ENCODE results near the gene MALRD1. TPM values are rescaled to one million over a fixed set of nuclear protein-coding genes. Genes with fewer than 3 reads are reported as not detected.
"Not testable (repeated sequence)": the region's sequence is repeated elsewhere in the genome, so short reads cannot be mapped to it uniquely, and the experiment has no call there.

Gene MALRD1
- total RNA-seq, 2 experiments from 2014 or later: 0.36 to 0.56 TPM

DNA sequence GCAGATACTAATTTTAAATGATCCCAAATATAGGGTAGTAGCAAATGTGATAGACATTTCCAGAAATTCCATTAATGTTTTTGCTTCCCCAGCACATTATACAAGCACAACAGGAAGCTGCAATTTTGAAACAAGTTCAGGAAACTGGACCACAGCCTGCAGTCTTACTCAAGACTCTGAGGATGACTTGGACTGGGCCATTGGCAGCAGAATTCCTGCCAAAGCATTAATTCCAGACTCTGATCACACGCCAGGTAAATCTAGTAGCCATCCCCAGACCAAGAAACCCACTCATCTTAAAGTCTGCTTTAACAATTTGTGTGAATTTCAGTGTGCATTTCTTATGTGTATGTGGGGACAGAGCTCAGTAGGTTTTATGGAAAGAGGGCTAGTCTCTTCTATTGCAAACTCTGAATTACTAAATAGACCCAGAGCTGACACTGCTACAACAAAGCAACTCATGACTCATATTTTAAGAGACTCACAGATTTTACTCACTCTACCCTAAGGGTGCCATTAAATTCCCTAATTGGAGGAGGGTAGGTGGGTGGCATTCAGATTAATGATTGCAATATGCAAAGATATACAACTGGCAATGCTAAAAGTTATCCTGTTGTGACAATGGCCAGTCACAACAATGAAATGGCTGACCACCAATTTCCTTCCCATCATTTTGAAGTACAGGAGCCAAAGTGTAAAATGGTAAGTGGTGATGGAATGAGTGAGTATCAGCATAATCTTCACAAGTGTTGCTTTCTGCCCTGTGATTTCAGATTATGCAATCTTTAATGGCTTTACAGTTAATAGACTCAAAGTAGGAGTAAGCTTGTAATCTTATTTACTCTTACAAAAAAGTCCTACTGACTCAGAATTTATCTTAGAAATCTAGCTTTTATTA, 450.0 kb downstream of the MALRD1 start:
- no peaks in the 10 kb centered on the region for H3K36me3 Mint-ChIP-seq

DNA sequence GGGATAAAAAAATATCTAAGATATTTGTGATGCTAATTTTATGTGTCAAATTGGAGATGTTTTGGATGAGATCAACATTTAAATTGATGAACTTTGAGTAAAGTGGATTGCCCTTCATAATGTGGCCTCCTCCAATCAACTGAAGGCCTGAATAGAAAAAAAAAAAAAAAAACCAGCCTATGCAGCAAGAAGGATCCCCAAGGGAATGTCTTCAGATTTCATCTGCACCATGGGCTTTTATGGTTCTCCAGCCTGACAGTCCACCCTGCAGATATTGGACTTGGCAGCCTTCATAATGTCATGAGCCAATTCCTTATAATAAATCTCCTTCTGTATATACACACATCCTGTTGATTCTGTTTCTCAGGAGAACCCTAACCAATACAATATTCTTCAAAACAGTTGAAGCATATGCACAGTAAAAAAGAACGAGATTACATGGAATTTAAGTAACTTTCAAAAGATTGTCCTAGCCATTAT, 450.7 kb downstream of the MALRD1 start:
- no peaks in the 10 kb centered on the region for H3K27me3 Mint-ChIP-seq
- no peaks in the 10 kb centered on the region for H3K36me3 Mint-ChIP-seq
- no peak overlapping the region for H3K27ac Mint-ChIP-seq
- no peak for DNase-seq
- no peaks in the 10 kb centered on the region for H3K9me3 Mint-ChIP-seq
- no peaks in the 10 kb centered on the region for H3K4me1 Mint-ChIP-seq
- H3K4me3 Mint-ChIP-seq: no peak overlapping the region

More for the DNA sequence above, 450.0 kb downstream of the MALRD1 start:
- H3K4me1 Mint-ChIP-seq: no peaks in the 10 kb centered on the region
- no peak overlapping the region for H3K27ac Mint-ChIP-seq
- no peak overlapping the region for H3K4me3 Mint-ChIP-seq
- no peak for DNase-seq
- H3K27me3 Mint-ChIP-seq: no peaks in the 10 kb centered on the region
- H3K9me3 Mint-ChIP-seq: no peaks in the 10 kb centered on the region

DNA sequence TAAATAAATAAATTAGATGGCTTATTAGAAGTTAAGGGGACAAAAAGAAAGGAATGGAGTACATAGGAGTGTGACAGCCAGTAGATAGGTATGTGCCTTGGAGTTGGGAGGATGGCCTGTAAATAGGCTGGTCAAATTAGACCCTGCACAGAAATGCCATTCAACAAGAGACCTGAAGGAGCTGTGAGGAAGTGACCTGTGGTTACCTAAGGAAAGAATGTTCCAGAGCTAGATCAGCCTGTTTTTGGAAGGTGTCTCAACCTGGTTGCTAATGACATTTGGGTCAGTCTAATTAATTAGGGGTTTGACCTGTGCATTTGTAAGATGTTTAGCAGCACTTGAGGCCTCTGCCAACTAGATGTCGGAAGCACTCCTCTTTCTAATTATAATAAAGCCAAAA, 452.4 kb downstream of the MALRD1 start:
- Mint-ChIP-seq H3K27ac (no peak overlapping the region), H3K36me3 (no peaks in the 10 kb centered on the region), H3K4me1 (no peaks in the 10 kb centered on the region), H3K9me3 (no peaks in the 10 kb centered on the region), H3K4me3 (no peak overlapping the region), H3K27me3 (no peaks in the 10 kb centered on the region)
- no peak for DNase-seq

DNA sequence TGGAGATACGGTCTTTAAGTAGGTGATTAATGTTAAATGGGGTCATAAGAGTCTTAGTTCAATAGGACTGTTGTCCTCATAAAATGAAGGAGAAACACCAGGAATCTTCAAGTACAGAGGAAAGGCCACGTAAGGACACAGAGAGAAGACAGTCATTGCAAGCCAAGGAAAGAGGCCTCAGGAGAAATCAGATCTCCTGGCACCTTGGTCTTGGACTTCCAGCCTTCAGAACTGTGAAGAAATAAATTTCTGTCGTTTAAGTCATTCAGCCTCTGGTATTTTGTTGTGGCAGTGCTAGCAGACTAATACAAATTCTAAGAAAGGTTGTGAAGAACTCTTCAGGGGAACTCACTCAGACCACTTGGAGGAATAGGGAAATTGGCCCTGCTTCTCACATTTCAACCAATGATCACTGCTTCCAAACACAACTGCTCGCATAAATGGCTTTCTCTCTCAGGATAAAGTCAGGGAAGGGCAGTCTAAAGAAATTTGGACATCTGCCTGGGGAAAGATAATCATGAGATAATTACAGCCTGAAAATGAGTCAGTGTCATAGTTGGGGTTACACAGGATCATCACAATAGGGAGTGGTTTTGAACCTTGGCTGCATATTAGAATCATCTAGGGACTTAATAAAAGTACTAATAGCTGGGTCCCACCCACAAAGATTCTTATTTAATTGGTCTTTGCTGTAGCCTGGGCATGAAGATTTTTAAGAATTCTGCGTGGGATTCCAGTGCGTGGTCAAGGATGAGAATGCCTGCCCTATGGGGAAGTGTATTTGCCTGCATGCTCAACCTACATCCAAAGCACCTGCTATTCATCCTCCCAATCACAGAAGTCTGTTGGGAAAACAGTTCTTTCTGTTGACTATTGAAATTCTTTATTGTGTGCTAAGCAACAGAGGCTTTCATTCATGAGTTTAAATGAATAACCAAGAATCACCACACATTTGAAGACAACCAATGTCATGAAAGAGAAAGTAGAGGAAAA, 457.0 kb downstream of the MALRD1 start:
- H3K27ac Mint-ChIP-seq: no peak overlapping the region
- DNase-seq: no peak
- H3K27me3 Mint-ChIP-seq: no peaks in the 10 kb centered on the region
- H3K36me3 Mint-ChIP-seq: no peaks in the 10 kb centered on the region
- no peak overlapping the region for H3K4me3 Mint-ChIP-seq
- no peaks in the 10 kb centered on the region for H3K9me3 Mint-ChIP-seq
- no peaks in the 10 kb centered on the region for H3K4me1 Mint-ChIP-seq

DNA sequence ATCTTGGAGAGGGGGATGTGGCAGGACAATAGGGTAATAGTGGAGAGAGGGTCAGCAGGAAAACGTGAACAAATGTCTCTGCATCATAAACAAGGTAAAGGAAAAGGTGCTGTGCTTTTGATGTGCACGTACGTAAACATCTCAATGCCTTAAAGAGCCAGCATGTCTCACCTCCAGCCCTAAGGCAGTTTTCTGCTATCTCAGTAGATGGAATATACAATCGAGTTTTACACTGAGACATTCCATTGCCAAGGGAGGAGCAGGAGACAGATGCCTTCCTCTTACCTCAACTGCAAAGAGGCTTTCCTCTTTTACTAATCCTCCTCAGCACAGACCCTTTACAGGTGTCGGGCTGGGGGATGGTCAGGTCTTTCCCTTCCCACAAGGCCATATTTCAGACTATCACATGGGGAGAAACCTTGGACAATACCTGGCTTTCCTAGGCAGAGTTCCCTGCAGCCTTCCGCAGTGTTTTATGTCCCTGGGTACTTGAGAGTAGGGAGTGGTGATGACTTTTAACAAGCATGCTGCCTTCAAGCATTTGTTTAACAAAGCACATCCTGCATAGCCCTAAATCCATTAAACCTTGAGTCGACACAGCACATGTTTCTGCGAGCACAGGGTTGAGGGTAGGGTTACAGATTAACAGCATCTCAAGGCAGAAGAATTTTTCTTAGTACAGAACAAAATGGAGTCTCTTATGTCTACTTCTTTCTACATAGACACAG, 461.6 kb downstream of the MALRD1 start:
- H3K4me3 Mint-ChIP-seq, H3K4me1 Mint-ChIP-seq, H3K9me3 Mint-ChIP-seq: not testable (repeated sequence)

DNA sequence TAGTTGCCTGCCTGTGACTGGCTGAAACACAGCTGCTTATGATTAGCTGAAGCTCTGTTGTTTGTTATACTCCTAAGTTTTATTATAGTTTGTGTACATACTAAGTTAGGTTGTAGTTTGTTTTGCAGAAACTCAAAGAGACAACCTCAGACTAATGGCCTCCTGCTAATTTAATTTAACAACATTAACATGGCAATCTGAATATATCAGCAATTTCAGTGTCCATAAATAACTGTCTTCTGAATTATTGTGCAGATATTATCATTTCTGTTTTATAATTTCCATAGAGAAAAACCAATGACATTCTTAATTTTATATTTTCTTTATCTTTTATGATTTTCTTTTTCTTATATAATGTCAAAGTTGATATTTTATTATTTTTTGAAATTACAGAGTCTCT, 469.5 kb downstream of the MALRD1 start:
- Mint-ChIP-seq H3K27ac (no peak overlapping the region), H3K4me1 (no peaks in the 10 kb centered on the region), H3K4me3 (no peak overlapping the region), H3K27me3 (no peaks in the 10 kb centered on the region), H3K36me3 (no peaks in the 10 kb centered on the region), H3K9me3 (peaks cover 5% of the 10 kb centered on the region)
- no peak for DNase-seq

More for the DNA sequence above, 461.6 kb downstream of the MALRD1 start:
- DNase-seq, H3K27me3 Mint-ChIP-seq, H3K36me3 Mint-ChIP-seq, H3K27ac Mint-ChIP-seq: not testable (repeated sequence)

DNA sequence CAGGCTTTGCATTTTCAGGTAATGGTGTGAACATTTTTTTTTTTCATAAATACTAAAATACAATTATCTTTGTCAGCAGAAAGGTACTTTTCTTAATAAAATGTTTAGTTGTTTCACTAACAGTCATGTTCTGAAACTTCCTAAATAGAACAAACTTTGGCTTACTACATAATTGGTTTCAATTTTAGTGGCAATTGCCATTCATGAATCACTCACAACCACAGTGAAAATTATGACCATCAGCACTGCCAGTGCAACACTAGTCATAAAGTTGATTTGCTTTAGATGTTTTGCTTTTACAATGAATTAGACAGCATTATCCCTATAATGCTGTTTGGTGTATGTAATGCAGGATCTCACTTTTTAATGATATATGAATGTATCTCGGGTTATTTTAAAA, 470.0 kb downstream of the MALRD1 start:
- H3K4me3 Mint-ChIP-seq: no peak overlapping the region
- H3K27ac Mint-ChIP-seq: no peak overlapping the region
- H3K36me3 Mint-ChIP-seq: no peaks in the 10 kb centered on the region
- no peaks in the 10 kb centered on the region for H3K27me3 Mint-ChIP-seq
- no peaks in the 10 kb centered on the region for H3K4me1 Mint-ChIP-seq
- DNase-seq: no peak
- peaks cover 5% of the 10 kb centered on the region for H3K9me3 Mint-ChIP-seq

DNA sequence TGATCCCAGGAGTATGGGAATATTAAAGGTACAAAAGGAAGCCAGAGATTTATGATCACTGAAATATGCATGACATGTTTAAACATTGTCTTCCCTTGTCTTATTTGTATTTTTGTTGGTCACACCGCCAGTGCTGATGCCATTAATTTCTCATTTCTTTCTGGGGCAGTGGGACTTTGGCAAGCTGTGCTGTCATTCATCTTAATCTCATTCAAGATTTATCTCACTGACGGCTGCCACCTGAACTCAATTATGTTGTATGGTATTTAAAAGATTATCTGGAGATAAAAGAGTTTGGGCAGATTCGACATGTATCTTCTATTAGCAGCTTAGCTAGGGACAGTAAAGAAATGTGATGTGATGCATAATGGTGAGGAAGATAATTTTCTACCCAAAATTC, 482.7 kb downstream of the MALRD1 start:
- no peak overlapping the region for H3K27ac Mint-ChIP-seq
- H3K4me1 Mint-ChIP-seq: no peaks in the 10 kb centered on the region
- H3K27me3 Mint-ChIP-seq: no peaks in the 10 kb centered on the region
- no peak for DNase-seq
- no peaks in the 10 kb centered on the region for H3K9me3 Mint-ChIP-seq
- H3K36me3 Mint-ChIP-seq: no peaks in the 10 kb centered on the region
- no peak overlapping the region for H3K4me3 Mint-ChIP-seq

DNA sequence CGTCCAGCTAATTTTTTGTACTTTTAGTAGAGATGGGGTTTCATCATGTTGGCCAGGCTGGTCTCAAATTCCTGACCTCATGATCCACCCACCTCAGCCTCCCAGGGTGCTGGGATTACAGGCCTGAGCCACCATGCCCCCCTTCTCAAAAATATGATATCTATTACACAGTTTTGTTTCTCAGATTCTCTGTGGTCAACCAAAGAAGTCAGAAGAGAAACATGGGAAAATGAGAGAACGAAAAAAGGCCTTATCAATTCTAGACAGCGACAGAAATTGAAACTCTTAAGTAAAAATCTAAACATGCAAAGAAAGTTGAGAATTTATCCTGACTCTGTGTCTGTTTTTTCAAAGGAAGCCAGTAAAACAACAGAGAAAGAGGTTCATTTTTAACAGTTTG, 483.8 kb downstream of the MALRD1 start:
- no peak for DNase-seq
- Mint-ChIP-seq H3K9me3 (no peaks in the 10 kb centered on the region), H3K27ac (no peak overlapping the region), H3K36me3 (no peaks in the 10 kb centered on the region), H3K4me1 (no peaks in the 10 kb centered on the region), H3K27me3 (no peaks in the 10 kb centered on the region), H3K4me3 (no peak overlapping the region)

DNA sequence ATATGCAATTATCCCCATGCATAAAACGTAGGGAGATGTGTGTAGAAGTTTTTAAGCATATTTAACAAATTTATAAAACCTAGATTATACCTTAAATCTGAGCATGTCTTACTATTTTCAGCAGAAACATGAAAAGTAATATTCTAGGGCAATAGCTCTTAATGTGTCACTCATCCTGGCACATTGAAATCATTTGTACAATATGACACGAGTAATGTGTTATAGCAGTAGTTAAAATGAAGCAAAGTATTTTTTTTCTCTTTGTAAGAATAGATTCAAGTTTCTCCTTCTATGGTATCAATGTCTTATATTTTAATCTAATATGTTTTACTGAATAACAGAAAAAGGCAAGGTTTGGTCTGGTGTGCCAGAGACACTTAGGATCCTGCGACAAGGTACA, 492.7 kb downstream of the MALRD1 start:
- no peaks in the 10 kb centered on the region for H3K4me1 Mint-ChIP-seq
- no peak for DNase-seq
- no peak overlapping the region for H3K4me3 Mint-ChIP-seq
- no peaks in the 10 kb centered on the region for H3K27me3 Mint-ChIP-seq
- H3K27ac Mint-ChIP-seq: no peak overlapping the region
- no peaks in the 10 kb centered on the region for H3K36me3 Mint-ChIP-seq
- peaks cover 1% of the 10 kb centered on the region for H3K9me3 Mint-ChIP-seq

DNA sequence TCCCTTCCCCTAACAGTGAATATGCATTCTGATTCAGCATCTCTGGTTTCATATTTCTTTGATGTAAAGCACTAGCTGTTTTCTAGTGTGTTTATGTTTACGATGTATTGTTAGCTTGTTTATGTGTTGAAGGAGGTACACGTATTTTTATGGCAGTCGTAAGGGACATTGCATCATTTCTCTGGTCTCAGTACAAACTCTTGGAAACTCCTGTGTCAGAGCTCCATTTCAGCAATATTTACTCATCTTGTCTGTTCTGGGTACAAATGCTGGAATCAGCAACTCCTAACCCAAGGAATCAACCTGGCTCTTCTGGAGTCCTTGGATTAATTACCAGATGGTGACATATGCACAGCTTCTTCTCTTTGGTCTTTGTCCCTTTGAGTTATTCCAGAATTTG, 497.6 kb downstream of the MALRD1 start:
- Mint-ChIP-seq H3K36me3 (no peaks in the 10 kb centered on the region), H3K4me1 (no peaks in the 10 kb centered on the region)

DNA sequence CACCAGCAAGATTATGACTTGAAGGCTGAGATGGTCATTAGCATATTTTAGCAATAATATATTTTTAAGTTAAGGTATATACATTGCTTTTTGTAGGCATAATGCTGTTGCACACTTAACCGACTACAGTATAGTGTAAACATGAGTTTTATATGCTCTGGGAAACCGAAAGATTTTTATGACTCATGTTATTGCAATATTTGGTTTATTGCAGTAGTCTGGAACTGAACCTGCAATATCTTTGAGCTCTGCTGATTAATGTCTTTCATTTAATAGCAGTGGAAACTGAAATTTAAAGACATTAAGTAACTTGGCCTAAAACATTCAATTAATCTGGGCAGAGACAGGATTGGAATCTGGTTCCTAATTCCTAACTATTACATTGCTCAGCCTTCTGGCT, 500.9 kb downstream of the MALRD1 start:
- no peaks in the 10 kb centered on the region for H3K4me1 Mint-ChIP-seq

More for the DNA sequence above, 497.6 kb downstream of the MALRD1 start:
- Mint-ChIP-seq H3K9me3 (peaks cover 1% of the 10 kb centered on the region), H3K4me3 (no peak overlapping the region), H3K27me3 (no peaks in the 10 kb centered on the region), H3K27ac (no peak overlapping the region)
- no peak for DNase-seq

DNA sequence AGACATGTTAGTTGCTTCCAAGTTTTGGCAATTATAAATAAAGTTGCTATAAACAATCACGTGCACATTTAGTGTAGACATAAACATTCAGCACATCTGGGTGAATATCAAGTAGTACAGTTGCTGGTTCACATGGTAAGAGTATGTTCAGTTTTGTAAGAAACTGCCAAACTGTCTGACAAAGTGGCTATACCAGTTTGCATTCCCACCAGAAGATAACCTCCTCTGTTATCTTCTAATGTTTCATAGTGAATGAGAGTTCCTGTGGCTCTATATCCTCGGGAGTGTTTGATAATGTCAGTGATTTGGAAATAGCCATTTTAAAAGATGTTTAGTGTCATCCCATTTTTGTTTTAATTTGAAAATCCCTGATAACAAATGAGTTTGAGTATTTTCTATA, 508.1 kb downstream of the MALRD1 start:
- Mint-ChIP-seq H3K27me3 (no peaks in the 10 kb centered on the region), H3K4me1 (no peaks in the 10 kb centered on the region), H3K9me3 (no peaks in the 10 kb centered on the region), H3K36me3 (no peaks in the 10 kb centered on the region), H3K4me3 (no peak overlapping the region), H3K27ac (no peak overlapping the region)
- no peak for DNase-seq

More for the DNA sequence above, 500.9 kb downstream of the MALRD1 start:
- H3K27ac Mint-ChIP-seq: no peak overlapping the region
- no peaks in the 10 kb centered on the region for H3K27me3 Mint-ChIP-seq
- no peaks in the 10 kb centered on the region for H3K36me3 Mint-ChIP-seq
- H3K9me3 Mint-ChIP-seq: peaks cover 1% of the 10 kb centered on the region
- no peak overlapping the region for H3K4me3 Mint-ChIP-seq
- no peak for DNase-seq

DNA sequence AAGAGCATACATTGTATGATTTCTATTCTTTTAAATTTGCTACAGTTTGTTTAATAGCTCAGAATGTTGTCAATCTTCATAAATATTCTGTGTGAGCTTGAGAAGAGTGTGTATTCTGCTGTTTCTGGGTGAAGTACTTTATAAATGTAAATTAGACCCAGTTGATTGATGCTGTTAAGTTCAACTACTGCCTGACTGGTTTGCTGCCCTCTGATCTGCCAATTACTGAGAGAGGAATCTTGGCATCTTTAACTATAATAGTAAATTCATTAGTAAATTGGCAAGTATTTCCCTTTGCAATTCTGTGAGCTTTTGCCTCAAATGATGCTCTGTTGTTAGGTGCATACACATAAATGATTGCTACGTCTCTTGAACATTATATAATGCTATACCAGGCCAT, 512.6 kb downstream of the MALRD1 start:
- no peak for DNase-seq
- no peaks in the 10 kb centered on the region for H3K9me3 Mint-ChIP-seq
- no peaks in the 10 kb centered on the region for H3K36me3 Mint-ChIP-seq
- H3K27ac Mint-ChIP-seq: no peak overlapping the region
- no peaks in the 10 kb centered on the region for H3K4me1 Mint-ChIP-seq
- no peak overlapping the region for H3K4me3 Mint-ChIP-seq
- H3K27me3 Mint-ChIP-seq: no peaks in the 10 kb centered on the region

All from activated naive CD8-positive, alpha-beta T cell treated with anti-CD3 and anti-CD28 coated beads for 36 hours (primary cell).